PFSK-1 (cell line): Measurements from ENCODE around the gene PPIA.

ENCODE experiments used
- FOXP2 ChIP-seq: optimal IDR thresholded peaks from 2 replicates; pipeline ENCODE3; 2011; ENCODE audit warnings: borderline replicate concordance, control low read depth, inconsistent platforms; ENCODE audit not compliant: insufficient read depth; ENCODE audit errors: extremely low read length, extremely low read depth
- POLR2AphosphoS5 ChIP-seq: IDR thresholded peaks from 2 replicates; pipeline ENCODE4 v1.6.1; 2012; ENCODE audit warnings: low read depth, mild to moderate bottlenecking, control low read depth, low read length, moderate library complexity
- REST ChIP-seq, 2 experiments: IDR thresholded peaks; 2 replicates each; pipeline versions ENCODE4 v1.6.1 to v1.8.0; 2011 to 2012; ENCODE audit warnings: low read depth in 2 of 2, low read length in 2 of 2, control low read depth in 1 of 2, inconsistent platforms in 1 of 2, mild to moderate bottlenecking in 1 of 2, moderate library complexity in 1 of 2; ENCODE audit not compliant: insufficient read depth in 1 of 2
- SIN3A ChIP-seq: IDR thresholded peaks from 2 replicates; pipeline ENCODE4 v1.6.1; 2012; ENCODE audit warnings: mild to moderate bottlenecking, low read length, moderate library complexity, borderline replicate concordance; ENCODE audit not compliant: insufficient read depth
- TAF1 ChIP-seq: IDR thresholded peaks from 2 replicates; pipeline ENCODE4 v1.6.1; 2012; ENCODE audit warnings: low read length, control low read depth, borderline replicate concordance; ENCODE audit not compliant: insufficient read depth

PPIA gene

DNA sequence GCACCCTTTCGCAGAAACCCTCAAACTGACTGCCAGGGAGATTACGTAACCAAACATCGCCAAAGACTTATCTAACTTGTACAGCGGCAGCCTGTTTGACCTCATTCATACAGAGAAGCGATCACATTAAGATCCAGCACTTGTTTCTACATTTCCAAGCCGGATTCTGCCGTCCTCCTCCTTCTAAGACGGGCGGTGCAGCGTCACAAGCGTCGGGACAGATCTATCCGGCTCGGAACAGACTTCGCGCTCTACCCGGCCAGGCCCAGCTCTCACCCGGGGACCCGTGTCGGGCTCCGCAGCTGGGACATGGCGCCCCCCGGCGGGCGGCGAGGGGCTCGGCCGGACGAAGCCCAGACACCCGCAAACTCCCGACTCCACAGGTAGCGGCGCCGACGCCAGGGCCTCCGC, 51.0 kb downstream of the PPIA start:
- TF ChIP-seq REST (IDR thresholded peaks at IDR 0.05; ENCODE audit: insufficient read depth in 1 of 2, low read depth in 2 of 2, low read length in 2 of 2) (no peak), SIN3A (no peak), TAF1 (no peak), POLR2AphosphoS5 (no peak), FOXP2 (no peak)

- TF ChIP-seq POLR2AphosphoS5 = peak; percentile 86
- TF ChIP-seq SIN3A = peak; percentile 83; the same call in 1 of the 2 replicates
- 0 out of 4 replicates have a peak, but pooled peaks of 1 of the 2 experiments have one; percentile 15 for TF ChIP-seq REST (IDR thresholded peaks at IDR 0.05; ENCODE audit: insufficient read depth in 1 of 2, low read depth in 2 of 2, low read length in 2 of 2)
- peak; percentile 8 for TF ChIP-seq FOXP2
- peak; percentile 85; the same call in 1 of the 2 replicates for TF ChIP-seq TAF1
Observed at GRCh38 chr7:44847920-44848634, 51.6 kb downstream of the PPIA start, which contains the start of gene H2AZ2. TSS of gene H2AZ2 (minus strand) at chr7:44848087. CDS start at chr7:44847971, 116 bp downstream.

- TF ChIP-seq FOXP2 (no peak), TAF1 (no peak), REST (IDR thresholded peaks at IDR 0.05; ENCODE audit: insufficient read depth in 1 of 2, low read depth in 2 of 2, low read length in 2 of 2) (no peak), POLR2AphosphoS5 (no peak), SIN3A (no peak)
Observed at GRCh38 chr7:44849259-44849884, 52.9 kb downstream of the PPIA start.

DNA sequence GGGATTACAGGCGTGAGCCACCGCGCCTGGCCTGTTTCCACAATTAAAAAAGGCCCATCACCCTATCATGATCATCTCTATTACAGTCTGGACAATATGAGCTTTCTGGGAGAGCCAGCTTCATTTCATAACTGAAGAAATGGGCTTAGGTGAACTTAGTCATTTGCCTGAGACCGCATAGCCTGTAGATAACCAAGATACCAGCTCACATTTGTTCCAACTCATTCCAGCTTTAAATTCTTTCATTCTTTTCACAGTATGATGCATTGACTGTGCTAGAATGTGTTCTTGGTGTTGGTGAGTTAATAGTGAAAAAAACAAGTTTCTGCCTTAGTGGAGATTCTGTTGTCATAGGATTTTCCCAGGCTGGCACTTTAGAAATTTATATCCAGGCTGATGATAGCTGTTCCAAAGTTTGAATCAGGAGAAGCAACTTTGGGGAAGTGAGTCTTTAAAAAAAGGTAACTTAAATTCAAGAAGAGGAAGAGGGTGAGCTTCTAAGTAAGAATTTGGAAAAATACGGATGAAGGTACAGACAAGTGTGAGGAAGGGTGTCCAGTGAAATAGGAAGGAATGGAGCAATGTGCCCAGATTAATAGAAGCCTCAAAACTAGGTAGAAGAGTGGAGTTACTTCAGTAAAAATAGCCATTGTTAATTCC, 53.5 kb downstream of the PPIA start:
- TF ChIP-seq SIN3A (no peak), FOXP2 (no peak), POLR2AphosphoS5 (no peak), TAF1 (no peak), REST (IDR thresholded peaks at IDR 0.05; ENCODE audit: insufficient read depth in 1 of 2, low read depth in 2 of 2, low read length in 2 of 2) (no peak)
